Neutrophil (primary cell): ENCODE results near the gene RASAL1.

Experiments used
- H3K27ac ChIP-seq: fragments of 200-600 bp; sonication (generic); 2 replicates; pipeline ENCODE4 v1.5.1; 2016; ENCODE audit warnings: mild to moderate bottlenecking, moderate library complexity
- H3K27me3 ChIP-seq: fragments of 200-600 bp; sonication (generic); 2 replicates; pipeline ENCODE4 v1.6.0; 2016; ENCODE audit warnings: mild to moderate bottlenecking
- H3K36me3 ChIP-seq: fragments of 200-600 bp; sonication (generic); 2 replicates; pipeline ENCODE4 v1.5.1; 2017
- H3K4me1 ChIP-seq, 2 experiments: fragments of 200-600 bp in 1 of 2; sonication (generic) in 1 of 2; 1 replicate in 1 of 2; 2 replicates in 1 of 2; pipeline versions ENCODE4 v1.5.1 to v1.6.1; 2013 to 2016; ENCODE audit warnings: low read depth in 1 of 2, low read length in 1 of 2, mild to moderate bottlenecking in 1 of 2, moderate library complexity in 1 of 2; ENCODE audit not compliant: control insufficient read depth in 1 of 2, insufficient read depth in 1 of 2
- H3K4me3 ChIP-seq, 2 experiments: fragments of 200-600 bp in 1 of 2; sonication (generic) in 1 of 2; 1 replicate in 1 of 2; 2 replicates in 1 of 2; pipeline ENCODE4 v1.5.1; 2013 to 2016; ENCODE audit warnings: low read depth in 1 of 2, low read length in 1 of 2, mild to moderate bottlenecking in 1 of 2, moderate library complexity in 1 of 2
- H3K9me3 ChIP-seq: fragments of 200-600 bp; sonication (generic); 2 replicates; pipeline ENCODE4 v1.5.1; 2016
- CTCF ChIP-seq: fragments of 200-600 bp; sonication (generic); IDR thresholded peaks from 2 replicates; pipeline ENCODE4 v1.5.1; 2016; ENCODE audit warnings: antibody characterized with exemption

RASAL1 gene

GRCh38 chr12:113154351-113154973, 18.9 kb upstream of the RASAL1 start:
- TF ChIP-seq CTCF = no peak
- Histone ChIP-seq H3K27me3 (peaks cover 71% of the 10 kb centered on the region), H3K36me3 (peaks cover 23% of the 10 kb centered on the region), H3K27ac (no peak overlapping the region), H3K4me1 (peaks cover 11% of the 10 kb centered on the region in 2 experiments), H3K4me3 (no peak overlapping the region), H3K9me3 (no peaks in the 10 kb centered on the region)

- no peak for TF ChIP-seq CTCF
- peak overlapping the region; percentile 13 to 47 for H3K4me3 ChIP-seq
- peaks cover 84% of the 10 kb centered on the region for H3K27me3 ChIP-seq
- peaks cover 11% of the 10 kb centered on the region in 2 experiments for H3K4me1 ChIP-seq
- no peaks in the 10 kb centered on the region for H3K9me3 ChIP-seq
- H3K36me3 ChIP-seq = peaks cover 10% of the 10 kb centered on the region
- H3K27ac ChIP-seq = no peak overlapping the region
Measured at GRCh38 chr12:113152835-113153814, 17.6 kb upstream of the RASAL1 start.

- Histone ChIP-seq H3K27me3 (peaks cover 88% of the 10 kb centered on the region), H3K36me3 (peaks cover 1% of the 10 kb centered on the region), H3K4me1 (peaks cover 11% of the 10 kb centered on the region in 2 experiments), H3K4me3 (peak overlapping the region in 1 of 2 experiments; percentile 47), H3K9me3 (no peaks in the 10 kb centered on the region), H3K27ac (no peak overlapping the region)
- TF ChIP-seq CTCF = no peak
Measured at GRCh38 chr12:113152196-113152834, 16.8 kb upstream of the RASAL1 start.

- H3K9me3 ChIP-seq = no peaks in the 10 kb centered on the region
- H3K27me3 ChIP-seq = peaks cover 88% of the 10 kb centered on the region
- no peaks in the 10 kb centered on the region for H3K36me3 ChIP-seq
- no peak overlapping the region for H3K4me3 ChIP-seq
- TF ChIP-seq CTCF = no peak
- no peak overlapping the region for H3K27ac ChIP-seq
- H3K4me1 ChIP-seq = peaks cover 11% of the 10 kb centered on the region in 2 experiments
Measured at GRCh38 chr12:113151655-113152054, 16.1 kb upstream of the RASAL1 start.

- Histone ChIP-seq H3K9me3 (no peaks in the 10 kb centered on the region), H3K4me1 (peaks cover 11% of the 10 kb centered on the region in 2 experiments), H3K27ac (no peak within 1 kb of the TSS), H3K36me3 (no peaks in the 10 kb centered on the region), H3K4me3 (no peak within 1 kb of the TSS), H3K27me3 (peaks cover 79% of the 10 kb centered on the region)
- TF ChIP-seq CTCF = no peak
Measured at GRCh38 chr12:113149361-113150150, 14.0 kb upstream of the RASAL1 start, which contains the start of gene CFAP73. Gene CFAP73 (plus strand): TSS chr12:113149724. CDS start chr12:113149858, 134 bp downstream.
